Activated CD4-positive, alpha-beta T cell treated with anti-CD3 and anti-CD28 coated beads, Interleukin-2, amount 50 U/mL, for 16 hours (primary cell): ENCODE measurements around the gene MEI1.
"Not testable (repeated sequence)": the region's sequence is repeated elsewhere in the genome, so short reads cannot be mapped to it uniquely, and the experiment has no call there.

Source experiments
- DNase-seq: peaks from one replicate; pipeline ENCODE4 v3.0.0-alpha.2; 2020

The MEI1 gene, protein sequence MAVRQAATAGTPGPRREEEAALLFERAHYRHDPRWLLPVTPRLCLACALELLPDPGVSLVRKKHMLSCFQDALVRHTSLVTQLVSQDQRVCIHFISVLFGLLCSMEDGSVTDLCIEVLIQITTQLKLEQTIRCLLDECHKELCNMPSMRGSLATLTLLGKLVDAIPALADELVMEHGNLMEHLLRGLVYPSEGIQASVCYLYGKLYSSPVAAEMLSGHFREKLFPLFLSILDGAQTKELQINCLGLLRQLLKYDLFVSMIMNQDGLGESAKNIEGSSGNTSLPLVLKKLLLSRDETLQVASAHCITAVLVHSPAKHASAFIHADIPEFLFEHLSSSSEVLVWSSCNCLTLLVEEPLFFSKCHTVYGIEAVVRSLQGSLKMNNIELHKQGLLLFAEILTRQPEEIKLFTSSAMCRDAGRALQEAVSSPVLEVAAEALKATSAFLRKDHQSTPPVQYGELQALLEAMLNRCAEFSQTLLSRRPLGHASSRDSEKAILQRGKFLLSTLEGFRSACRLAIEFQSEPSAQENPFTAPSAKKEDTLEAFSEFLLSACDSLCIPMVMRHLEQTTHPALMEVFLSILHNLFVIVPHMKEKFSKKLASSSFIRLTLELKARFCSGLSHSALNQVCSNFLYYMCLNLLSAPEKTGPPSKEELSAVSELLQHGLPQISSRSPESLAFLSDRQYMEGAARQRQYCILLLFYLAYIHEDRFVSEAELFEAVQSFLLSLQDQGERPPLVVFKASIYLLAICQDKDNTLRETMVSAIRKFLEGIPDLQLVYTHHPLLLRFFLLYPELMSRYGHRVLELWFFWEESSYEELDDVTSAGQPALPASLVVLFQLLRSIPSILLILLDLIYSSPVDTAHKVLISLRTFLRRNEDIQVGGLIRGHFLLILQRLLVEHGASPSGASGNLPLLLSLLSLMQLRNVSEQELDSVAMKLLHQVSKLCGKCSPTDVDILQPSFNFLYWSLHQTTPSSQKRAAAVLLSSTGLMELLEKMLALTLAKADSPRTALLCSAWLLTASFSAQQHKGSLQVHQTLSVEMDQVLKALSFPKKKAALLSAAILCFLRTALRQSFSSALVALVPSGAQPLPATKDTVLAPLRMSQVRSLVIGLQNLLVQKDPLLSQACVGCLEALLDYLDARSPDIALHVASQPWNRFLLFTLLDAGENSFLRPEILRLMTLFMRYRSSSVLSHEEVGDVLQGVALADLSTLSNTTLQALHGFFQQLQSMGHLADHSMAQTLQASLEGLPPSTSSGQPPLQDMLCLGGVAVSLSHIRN

DNA sequence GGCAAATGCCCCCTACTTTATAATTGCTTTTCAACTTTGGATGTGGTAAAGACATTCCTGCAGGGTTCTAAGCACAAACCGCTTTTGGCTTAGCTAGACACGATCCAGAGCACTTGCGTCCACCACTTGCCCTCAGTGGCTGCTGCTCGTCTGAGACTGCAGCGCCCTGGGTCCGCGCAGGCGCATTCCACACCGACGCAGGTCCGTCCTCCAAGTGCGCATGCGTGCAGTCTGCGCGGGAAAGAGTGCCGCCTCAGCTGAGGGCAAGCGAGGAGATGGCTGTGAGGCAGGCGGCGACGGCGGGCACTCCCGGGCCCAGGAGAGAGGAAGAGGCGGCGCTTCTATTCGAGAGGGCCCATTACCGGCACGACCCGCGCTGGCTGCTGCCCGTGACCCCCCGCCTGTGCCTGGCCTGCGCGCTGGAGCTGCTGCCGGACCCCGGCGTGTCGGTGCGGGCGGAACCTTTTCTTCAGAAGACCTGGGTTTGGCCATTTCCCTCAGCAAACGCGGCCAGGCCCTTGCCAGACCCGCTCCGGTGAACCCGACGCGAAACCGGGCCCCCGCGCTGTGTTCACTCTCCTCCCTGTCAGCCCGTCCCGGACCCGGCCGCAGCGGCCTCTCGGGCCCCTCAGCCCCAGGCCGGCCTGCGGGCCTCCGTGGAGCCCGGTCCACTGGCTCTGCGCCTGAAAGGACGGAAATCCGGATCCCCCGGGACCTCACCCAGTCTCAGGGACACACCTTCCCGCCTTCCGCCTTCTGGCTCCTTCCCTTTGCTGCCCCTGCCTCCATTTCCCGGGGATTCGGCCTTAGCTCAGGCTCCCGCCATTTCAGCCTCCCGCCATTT lies at the start of gene MEI1:
TSS of gene MEI1 (plus strand) at position 240 of the 844 bp plus-strand sequence. CDS start at position 276, 36 bp downstream.
- peak; percentile 92 for DNase-seq

DNA sequence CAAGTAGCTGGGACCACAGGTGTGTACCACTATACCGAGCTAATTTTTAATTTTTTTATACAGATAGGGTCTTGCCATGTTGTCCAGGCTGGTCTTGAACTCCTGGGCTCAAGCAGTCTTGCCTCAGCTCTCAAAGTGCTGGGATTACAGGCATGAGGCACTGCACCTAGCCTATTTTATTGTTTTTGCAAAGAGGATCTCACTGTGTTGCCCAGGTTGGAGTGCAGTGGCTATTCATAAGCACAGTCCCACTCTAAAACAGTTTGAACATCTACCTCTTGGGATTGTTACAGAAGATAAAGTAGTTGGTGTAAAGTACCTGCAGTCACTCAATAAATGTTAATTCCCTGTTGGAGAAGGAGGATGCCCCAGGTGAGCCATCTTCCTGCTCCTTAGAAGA lies 49.1 kb upstream of the MEI1 start:
- no peak for DNase-seq

DNA sequence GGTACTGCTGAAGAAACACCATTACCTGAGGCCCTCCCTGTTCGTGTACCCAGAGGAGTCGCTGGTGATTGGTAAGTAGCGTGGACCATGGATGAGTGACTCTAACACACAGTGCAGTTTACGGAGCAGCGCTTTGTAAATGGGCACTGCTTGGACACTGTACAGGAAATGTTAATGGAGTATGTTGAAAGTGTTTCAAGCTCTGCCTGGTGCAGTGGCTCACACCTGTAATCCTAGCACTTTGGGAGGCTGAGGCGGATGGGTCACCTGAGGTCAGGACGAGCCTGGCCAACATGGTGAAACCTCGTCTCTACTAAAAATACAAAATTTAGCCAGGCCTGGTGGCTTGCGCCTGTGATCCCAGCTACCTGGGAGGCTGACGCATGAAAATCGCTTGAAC lies 48.5 kb upstream of the MEI1 start:
- DNase-seq: no peak

DNA sequence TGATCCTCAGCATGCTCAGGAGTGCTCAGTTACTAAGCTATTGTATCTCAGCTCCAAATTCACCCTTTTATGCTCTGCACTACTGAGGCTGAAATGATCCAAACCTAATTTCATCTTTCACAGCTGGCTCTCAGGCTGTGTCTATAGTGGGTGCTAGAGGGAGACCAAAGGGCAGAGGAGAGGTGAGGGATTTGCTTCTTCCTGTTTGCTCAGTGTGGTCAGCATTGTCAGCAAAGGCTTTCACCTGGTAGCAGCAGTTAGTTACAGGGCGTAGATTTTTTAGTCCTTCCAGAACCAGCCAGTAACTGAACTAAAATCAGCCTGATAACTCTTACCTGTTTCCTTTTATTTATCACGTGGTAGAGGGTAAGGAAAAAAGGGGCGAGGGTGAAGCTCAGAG lies 45.0 kb upstream of the MEI1 start:
- no peak for DNase-seq

DNA sequence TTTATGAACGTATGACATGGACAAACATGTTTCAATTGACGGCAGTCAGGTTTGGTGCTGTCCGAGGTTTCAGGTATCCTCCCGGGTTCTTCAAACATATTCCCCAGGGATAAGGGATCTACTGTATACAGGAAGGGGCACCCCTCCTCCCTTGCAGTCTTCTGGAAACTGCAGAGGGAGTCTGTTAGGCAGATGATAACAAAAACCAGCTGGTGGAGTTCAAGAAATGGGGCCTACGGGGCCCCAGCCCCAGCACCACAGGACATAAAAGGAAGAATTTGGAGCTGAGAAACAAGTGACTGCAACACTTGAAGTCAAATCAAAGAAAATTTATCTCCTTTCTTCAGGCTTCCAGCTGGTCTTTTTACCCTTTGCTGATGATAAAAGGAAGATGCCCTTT lies 42.7 kb upstream of the MEI1 start:
- DNase-seq: no peak

DNA sequence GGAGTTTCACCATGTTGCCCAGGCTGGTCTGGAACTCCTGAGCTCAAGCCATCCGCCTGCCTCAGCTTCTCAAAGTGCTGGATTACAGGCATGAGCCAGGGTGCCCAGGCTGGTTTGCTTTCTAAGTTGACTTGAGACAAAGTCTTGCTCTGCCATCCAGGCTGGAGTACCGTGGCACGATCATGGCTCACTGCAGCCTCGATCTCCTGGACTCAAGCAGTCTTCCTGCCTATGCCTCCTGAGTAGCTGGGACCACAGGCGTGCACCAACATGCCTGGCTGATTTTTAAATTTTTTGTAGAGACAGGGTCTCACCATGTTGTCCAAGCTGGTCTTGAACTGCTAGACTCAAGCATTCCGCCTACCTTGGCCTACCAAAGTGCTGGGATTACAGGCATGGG lies 41.6 kb upstream of the MEI1 start:
- DNase-seq: no peak

DNA sequence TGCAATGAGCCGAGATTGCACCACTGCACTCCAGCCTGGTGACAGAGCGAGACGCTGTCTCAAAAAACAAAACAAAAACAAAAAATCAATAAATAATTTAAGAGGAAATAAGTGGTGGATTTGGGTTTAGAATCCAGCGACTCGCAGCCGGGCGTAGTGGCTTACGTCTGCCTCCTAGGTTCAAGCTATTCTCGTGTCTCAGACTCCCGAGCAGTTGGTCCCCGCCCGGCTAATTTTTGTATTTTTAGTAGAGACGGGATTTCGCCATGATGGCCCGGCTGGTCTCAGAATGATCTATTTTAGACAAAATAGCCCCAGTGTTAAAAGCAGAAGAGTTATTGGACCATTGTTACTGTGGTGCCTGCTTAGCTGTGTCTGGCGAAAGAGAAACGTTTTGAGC lies 40.4 kb upstream of the MEI1 start:
- DNase-seq: no peak

DNA sequence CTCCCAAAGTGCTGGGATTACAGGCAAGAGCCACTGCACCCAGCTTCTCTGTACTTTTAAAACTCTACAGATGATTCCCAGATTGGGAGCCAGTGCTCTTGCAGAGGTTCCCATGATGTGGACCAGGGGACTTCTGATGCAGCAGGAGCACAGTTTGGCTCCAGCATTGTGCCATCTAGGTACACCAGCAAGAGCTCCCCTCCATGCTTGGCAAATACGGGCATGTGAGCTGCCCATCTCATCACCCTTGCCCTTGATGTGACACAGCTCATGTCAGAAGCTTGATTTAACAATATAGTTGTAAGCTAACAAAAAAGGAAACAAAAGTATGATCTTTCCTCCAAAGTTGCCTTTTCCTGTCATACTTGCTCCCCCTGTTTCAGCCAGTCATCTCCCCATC lies 39.4 kb upstream of the MEI1 start:
- no peak for DNase-seq

DNA sequence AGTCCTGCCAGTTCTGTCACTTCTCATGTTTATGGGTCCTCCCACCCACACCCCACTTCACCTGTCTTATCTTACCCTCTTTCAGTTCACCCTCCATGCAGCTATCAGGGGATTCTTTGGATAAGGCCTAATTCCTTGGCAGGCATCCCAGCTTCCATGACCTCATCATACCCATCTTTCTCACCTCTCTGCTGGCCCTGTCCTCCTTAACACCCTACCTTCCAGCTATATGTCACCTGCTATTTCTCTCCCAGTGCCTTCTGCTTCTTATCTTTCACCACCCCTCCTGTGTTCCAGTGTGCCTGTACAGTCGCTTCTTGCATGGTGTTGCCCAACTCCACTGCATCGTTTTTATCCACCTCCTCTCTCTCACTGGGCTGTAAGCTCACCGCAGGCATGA lies 38.9 kb upstream of the MEI1 start:
- DNase-seq: no peak

DNA sequence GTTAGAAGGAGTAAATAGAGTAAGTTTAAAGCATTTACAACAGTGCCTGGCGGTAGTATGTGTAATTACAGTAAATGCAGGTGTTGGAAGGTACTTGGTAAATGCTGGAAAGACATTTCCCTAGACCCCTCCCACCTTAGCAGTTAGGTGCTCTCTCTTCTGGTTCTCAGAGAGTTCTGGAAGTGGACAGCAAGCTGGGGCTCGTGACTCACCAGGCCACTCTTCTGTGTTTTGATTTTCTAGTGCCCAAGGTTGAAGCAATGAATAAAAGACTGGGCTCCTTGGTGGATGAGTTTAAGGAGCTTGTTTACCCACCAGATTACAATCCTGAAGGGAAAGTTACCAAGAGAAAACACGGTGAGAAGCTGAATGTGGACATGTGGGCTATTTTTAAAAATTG lies 38.2 kb upstream of the MEI1 start:
- no peak for DNase-seq

DNA sequence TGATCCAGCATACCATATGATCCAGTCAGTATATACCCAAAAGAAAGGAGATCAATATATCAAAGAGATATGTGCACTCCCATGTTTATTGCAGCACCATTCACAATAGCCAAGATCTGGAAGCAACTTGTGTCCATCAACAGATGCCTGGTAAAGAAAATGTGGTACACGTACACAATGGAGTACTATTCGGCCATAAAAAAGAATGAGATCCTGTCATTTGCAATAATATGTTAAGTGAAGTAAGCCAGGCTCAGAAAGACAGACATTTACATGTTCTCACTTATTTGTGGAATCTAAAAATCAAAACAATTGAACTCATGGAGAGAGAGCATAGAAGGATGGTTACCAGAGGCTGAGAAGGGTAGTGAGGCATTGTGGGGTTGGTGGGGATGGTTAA lies 37.6 kb upstream of the MEI1 start:
- no peak for DNase-seq

DNA sequence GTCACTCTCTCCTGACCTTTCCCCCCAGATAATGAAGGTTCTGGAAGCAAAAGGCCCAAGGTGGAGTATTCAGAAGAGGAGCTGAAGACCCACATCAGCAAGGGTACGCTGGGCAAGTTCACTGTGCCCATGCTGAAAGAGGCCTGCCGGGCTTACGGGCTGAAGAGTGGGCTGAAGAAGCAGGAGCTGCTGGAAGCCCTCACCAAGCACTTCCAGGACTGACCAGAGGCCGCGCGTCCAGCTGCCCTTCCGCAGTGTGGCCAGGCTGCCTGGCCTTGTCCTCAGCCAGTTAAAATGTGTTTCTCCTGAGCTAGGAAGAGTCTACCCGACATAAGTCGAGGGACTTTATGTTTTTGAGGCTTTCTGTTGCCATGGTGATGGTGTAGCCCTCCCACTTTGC lies 35.7 kb upstream of the MEI1 start:
- DNase-seq: not testable (repeated sequence)

DNA sequence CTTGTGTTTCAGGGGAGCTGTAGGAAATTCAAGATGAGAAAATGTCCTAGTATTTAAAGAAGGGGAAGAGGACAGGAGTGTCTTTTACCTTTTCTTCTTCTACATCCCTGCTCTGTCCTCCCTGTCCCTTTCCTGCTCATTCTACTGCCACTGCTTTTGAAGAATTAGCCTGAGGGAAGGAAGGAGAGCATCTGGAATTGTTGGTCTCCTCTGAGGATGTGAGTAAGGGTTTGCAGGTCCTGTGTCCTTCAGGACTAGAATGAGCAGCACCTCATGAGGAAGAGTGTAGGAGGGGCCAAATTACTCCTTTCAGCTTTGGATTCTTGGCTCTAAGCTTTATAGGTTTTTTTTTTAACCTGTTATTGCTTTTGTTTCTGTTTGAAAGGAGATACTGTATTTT lies 34.8 kb upstream of the MEI1 start:
- no peak for DNase-seq

DNA sequence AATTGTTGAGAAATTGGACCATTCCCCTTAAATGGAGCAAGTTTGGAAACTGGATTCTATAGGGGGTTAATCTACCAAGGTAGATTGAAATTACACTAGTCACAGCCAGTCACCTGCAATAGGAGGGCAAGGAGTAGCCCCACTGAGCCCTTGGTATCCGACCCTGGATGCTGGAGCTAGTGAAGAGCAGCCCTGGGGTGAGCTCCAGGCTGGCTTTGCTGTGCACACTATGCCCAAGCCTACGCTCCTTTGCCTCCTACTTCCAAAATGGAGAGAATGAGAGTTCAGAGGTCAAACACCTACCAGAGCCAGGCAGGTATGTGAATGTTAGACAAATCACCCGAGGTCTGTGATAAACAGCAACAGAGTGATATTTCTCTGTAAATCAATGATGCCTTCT lies 34.4 kb upstream of the MEI1 start:
- no peak for DNase-seq

DNA sequence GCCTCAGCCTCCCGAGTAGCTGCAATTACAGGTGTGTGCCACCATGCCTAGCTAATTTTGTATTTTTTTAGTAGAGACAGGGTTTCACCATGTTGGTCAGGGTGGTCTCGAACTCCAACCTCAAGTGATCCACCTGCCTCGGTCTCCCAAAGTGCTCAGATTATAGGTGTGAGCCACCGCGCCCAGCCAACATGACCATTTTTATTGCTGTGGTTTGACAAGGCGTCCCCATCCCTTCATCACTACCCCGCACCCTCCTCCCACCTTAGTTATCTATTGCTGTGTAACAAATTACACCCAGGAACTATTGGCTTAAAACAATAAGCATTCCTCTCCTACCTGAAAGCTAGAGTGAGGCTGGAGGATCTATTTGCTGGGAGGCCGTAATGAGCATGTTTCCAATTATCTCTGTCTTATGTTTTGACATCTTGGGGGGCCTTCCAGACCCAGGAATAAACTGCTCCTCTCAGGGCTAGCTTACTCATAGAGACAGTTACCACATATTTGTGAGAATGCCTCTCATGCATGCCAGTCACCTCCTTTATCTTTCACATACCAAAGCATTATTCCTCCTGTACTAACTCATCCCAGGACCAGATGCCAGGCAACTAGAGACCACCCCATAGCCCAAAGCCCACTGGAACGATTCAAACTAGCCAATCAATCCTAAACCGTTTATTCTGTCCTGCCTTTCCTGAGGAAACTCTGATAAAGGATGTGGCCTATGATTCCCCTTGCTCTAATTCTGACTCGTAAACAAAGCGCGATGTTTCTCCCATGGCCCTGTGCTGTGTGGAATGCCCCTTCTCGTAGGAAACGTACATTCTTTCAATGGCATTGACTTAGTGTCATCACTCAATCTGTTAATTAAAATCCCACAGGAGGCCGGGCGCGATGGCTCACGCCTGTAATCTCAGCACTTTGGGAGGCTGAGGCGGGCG lies 30.1 kb upstream of the MEI1 start:
- no peak for DNase-seq

DNA sequence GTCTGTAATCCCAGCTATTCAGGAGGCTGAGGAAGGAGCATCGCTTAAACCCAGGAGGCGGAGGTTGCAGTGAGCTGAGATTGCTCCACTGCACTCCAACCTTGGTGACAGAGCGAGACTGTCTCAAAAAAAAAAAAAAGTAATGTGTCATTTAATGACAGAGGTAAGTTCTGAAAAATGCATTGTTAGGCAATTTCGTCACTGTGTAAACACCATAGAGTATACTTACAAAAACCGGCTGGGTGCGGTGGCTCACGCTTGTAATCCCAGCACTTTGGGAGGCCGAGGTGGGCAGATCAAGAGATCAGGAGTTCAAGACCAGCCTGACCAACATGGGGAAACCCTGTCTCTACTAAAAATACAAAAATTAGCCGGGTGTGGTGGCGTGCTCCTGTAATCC lies 27.2 kb upstream of the MEI1 start:
- not testable (repeated sequence) for DNase-seq

DNA sequence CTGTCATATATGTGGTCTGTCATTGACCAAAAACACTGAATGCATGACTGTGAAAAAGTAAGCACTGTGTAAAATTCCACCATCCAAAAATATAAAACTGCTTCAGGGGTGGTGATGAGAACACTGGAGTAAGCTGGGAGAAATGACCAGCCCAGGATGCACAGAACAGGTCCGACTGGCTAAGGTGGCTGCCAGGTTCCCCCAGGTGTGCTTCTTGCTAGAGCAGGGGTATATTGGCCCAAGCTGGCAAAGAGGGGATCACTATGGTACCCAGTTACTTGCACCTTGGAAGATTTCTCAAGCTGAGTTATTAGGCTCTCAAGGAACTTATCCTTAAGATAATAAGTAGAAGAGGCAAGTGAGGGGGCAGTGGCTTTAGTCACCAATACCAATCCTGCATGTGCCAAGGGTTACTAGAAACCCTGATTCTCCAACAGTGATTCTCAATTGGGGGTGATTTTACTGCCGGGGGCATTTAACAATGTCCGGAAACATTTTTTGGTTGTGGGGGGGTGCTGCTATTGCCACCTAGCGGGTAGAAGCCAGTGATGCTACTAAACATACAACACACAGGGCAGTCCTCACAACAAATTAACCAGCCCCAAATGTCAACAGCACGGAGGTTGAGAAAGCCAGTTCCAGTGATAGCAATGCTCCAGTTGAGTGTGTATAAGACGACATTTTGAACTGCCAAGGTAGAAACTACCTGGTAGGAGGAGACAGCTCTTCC lies 26.4 kb upstream of the MEI1 start:
- no peak for DNase-seq

DNA sequence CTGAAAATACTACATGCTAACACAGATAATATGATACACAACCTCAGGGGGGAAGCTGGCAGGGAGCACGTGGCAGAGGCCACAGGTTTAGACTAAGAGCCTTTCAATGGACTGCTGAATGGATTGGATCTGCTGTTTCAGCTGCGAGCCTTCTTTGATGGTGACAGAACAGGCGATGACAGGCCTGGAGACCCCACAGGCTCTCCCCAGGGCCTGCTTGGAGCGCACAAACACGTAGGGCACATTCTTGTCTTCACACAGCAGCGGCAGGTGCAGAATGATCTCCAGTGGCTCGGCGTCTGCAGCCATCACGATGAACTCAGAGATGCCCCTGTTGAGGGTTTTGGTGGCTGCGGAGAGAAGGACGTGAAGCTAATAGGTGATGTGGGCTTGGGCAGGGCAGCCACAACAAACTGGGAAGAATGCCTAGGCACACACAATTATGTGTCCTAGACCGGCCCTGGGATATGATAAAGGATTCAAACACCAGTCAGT lies 24.4 kb upstream of the MEI1 start:
- no peak for DNase-seq

DNA sequence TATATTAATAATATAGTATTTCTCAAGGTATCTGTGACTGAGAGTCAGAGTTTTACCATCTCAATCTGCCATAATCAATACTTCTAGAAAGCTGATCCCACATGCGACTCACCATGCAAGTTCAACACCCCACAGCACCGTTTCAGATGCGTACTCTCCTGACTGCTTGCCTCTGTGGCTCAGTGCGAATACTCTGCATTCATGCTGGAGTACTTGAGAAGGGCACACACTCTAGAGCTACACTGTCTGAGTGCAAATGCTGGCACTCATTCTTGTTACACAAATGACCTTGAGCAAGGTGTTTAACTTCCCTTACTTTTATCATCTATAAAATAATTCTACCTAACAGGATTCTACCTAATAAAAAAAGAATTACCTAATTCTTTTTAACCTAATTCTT lies 23.2 kb upstream of the MEI1 start:
- DNase-seq: no peak

DNA sequence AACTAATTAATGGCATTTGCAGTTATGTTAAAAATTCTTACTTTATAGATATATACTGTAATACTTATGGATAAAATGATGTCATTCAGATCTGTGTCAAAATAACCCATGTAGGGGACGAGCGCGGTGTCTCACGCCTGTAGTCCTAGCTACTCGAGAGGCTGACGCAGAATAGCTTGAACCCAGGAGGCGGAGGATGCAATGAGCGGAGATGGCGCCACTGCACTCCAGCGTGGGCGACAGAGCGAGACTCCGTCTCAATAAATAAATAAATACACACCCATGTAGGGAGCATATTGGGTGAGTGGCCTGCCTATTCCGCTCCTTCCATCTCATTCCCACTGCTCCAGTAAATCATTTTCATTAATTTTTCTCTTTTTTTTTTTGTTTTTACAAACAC lies 17.7 kb upstream of the MEI1 start:
- no peak for DNase-seq
